Heart right ventricle (tissue), 16 donors: ENCODE measurements around the gene LARGE1. TPM values are rescaled to one million over a fixed set of nuclear protein-coding genes. Genes with fewer than 3 reads are reported as not detected.

Source experiments
- ATAC-seq, 8 donors: fragments of 200-7000 bp; cut with Tn5 transposase; one replicate each; pipeline ENCODE4 v1.9.1; 2020; ENCODE audit warnings: mild to moderate bottlenecking in 8 of 8, moderate library complexity in 8 of 8, moderate number of reproducible peaks in 1 of 8
- DNase-seq, 2 donors: peaks; one replicate each; pipeline ENCODE4 v3.0.0-alpha.2; 2020
- H3K27ac ChIP-seq, 10 donors: fragments of 200-600 bp; sonication (generic) in 2 of 10; one replicate each; pipeline versions ENCODE4 v1.5.0 to v1.8.0; 2020 to 2022; ENCODE audit warnings: mild to moderate bottlenecking in 3 of 10
- H3K27me3 ChIP-seq, 7 donors: fragments of 200-600 bp; one replicate each; pipeline ENCODE4 v1.8.0; 2021 to 2022; ENCODE audit warnings: mild to moderate bottlenecking in 2 of 7
- H3K36me3 ChIP-seq, 9 donors: fragments of 200-600 bp; sonication (generic) in 1 of 9; one replicate each; pipeline versions ENCODE4 v1.5.0 to v1.8.0; 2020 to 2022; ENCODE audit warnings: mild to moderate bottlenecking in 2 of 9
- H3K4me1 ChIP-seq, 9 donors: fragments of 200-600 bp; sonication (generic) in 1 of 9; one replicate each; pipeline versions ENCODE4 v1.5.0 to v1.8.0; 2020 to 2022; ENCODE audit warnings: mild to moderate bottlenecking in 4 of 9
- H3K4me3 ChIP-seq, 10 donors: fragments of 200-600 bp; sonication (generic) in 2 of 10; one replicate each; pipeline versions ENCODE4 v1.5.0 to v1.8.0; 2020 to 2022; ENCODE audit warnings: mild to moderate bottlenecking in 7 of 10, moderate library complexity in 2 of 10
- H3K9me3 ChIP-seq, 11 donors: fragments of 200-600 bp in 10 of 11; sonication (generic) in 2 of 11; one replicate each; pipeline versions ENCODE4 v1.5.0 to v1.8.0; 2013 to 2022; ENCODE audit warnings: mild to moderate bottlenecking in 2 of 11, control low read depth in 1 of 11, moderate library complexity in 1 of 11
- CTCF ChIP-seq, 9 donors: fragments of 200-600 bp; sonication (generic) in 2 of 9; IDR thresholded peaks; one replicate each; pipeline versions ENCODE4 v1.5.0 to v1.8.0; 2021 to 2022; ENCODE audit warnings: antibody characterized with exemption in 9 of 9, mild to moderate bottlenecking in 5 of 9, moderate library complexity in 1 of 9
- WGBS, 2 donors: extraction: QIAGEN DNeasy Blood & Tissue Kit; methylation state at CpG; one replicate each; pipeline ENCODE4 v1.1.7; 2013; ENCODE audit warnings: inconsistent platforms in 1 of 2; 5-methylcytosine and 5-hydroxymethylcytosine counted together
- intact Hi-C, 10 donors: fragments of 100-400 bp; cut with DNase I; formaldehyde crosslinking; loops; one replicate each; pipeline versions ENCODE4 v1.11.1 to v1.14.2; 2022
- polyA plus RNA-seq, 2 donors: library from polyadenylated mRNA; stranded (reverse); fragments of 200-250 nt; gene quantifications; one replicate each; pipeline ENCODE4 v1.2.3, GENCODE V29; 2013
- total RNA-seq, 10 donors: library from RNA; stranded (reverse); fragmentation: NEBNext Ultra II Directional in 3 of 10; extraction: Animal tissue kit (Norgen Biotek cat#: 25700) in 3 of 10; gene quantifications; one replicate each; pipeline versions ENCODE4 v1.2.1 to v1.2.4, GENCODE V29; 2021 to 2023
- donor health status: Arrhythmogenic right ventricular cardiomyopathy.
- donor health status: ischemic (EF 13 %, LVEDD 7.1; RV severe dilation, severe dysfunction).
- donor health status: healthy with polysubstance abuse.
- donor health status: DM: no; HTN: yes; CAD: no.
- donor health status: DM: no; HTN: no; CAD: no.
- donor health status: ischemic (EF 25% LVEDD 6.9; RV normal size, moderate dysfunction).
- donor health status: ischemic (EF 25% LVEDD 5.7; RV mildly dilated, moderate dysfunction).
- donor health status: healthy.
- donor health status: DM: yes; HTN: yes; CAD: no.
- donor health status: Ischemic cardiomyopathy.
- donor health status: ischemic (EF 35%, LVEDD 5.7; RV mildly dilated, moderate dysfunction).
- donor health status: nonischemic (EF 11% LVEDD 7.7; RV severe dilation, severe dysfunction).
- donor health status: DM: yes; HTN: yes; CAD: no.
- donor health status: PGD.
- donor health status: ischemic (EF 29% LVEDD 5.4; RV normal size, mild dysfunction).
- donor health status: nonischemic (EF 23%, LVEDD 6.1; RV moderate dilation, normal function).

The LARGE1 gene
- total and polyA plus RNA-seq, 12 donors: 33.7 to 184 (median 144) TPM

DNA sequence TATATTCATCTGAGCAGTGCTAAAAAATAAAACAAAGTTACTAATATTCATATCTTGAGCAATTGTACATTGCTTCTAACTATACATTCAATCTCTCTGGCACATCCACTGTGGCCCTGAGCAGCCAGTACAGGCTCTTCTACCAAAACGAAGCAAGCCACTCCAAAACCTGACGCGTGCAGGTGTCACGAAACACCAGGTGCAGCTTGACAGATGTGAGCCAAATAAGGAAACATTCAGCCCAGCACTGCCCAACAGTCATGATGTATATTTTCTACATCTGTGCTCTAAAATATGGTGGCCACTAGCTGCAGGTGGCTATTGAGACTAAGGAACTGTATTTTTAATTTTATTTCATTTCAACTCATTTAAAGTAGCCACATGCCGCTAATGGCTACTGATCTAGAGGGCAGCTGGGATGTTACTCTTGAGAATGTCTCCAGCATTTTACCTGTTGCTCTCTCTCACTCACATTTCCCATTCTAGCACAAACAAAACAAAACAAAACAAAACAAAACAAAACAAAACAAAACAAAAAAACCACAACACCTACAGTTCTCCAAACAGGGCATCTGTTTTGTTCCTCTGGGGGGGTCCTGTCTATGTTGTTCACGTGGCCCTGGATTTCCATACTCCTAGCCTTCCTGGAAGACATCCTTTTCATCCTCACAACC is 77.7 kb downstream of the LARGE1 start:
- H3K4me3 ChIP-seq: no peak overlapping the region
- no peak for DNase-seq
- no peaks in the 10 kb centered on the region for H3K27me3 ChIP-seq
- H3K27ac ChIP-seq: peak overlapping the region in 8 of 10 donors; percentile 20 to 67 (median 58)
- WGBS, 2 donors: 76 to 80% methylated on average over 6 of the region's 6 CpGs
- H3K4me1 ChIP-seq: peaks cover 0 to 56% (median 32%) of the 10 kb centered on the region in 9 donors
- no peaks in the 10 kb centered on the region for H3K36me3 ChIP-seq
- intact Hi-C loops: loop anchor here in 1 of 10 donors (5.0 kb wide), 1 partner anchor 80 kb away; the partner anchor contains the start of gene LARGE1
- no peak for ATAC-seq
- TF ChIP-seq CTCF (IDR thresholded peaks at IDR 0.05): no peak
- H3K9me3 ChIP-seq: peaks cover 0 to 9% (median 0%) of the 10 kb centered on the region in 11 donors

DNA sequence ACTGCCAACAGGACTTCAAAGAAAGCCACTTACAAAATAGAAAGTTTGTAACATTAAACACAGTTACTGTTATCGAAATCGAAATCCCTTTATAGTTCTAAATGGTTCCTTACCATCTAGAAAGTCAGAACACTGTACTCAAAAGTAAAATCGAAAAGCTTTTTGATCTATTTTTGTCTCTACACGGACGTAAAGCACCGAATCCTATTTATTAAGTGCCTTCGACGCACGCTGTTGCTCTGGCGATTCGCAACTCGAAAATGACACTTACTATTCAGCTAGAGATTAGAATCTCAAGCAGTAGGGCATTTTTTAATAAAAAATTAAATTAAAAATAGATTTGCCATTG is 78.3 kb downstream of the LARGE1 start:
- Histone ChIP-seq H3K4me1 (peaks cover 0 to 60% (median 35%) of the 10 kb centered on the region in 9 donors), H3K4me3 (peak overlapping the region in 3 of 10 donors; percentile 8 to 28 (median 24)), H3K27me3 (no peaks in the 10 kb centered on the region), H3K9me3 (peaks cover 0 to 3% (median 0%) of the 10 kb centered on the region in 11 donors), H3K36me3 (no peaks in the 10 kb centered on the region), H3K27ac (peak overlapping the region in 8 of 10 donors; percentile 20 to 67 (median 58))
- TF ChIP-seq CTCF (IDR thresholded peaks at IDR 0.05): no peak
- ATAC-seq (no peak), DNase-seq (no peak)
- intact Hi-C loops: loop anchor here in 1 of 10 donors (5.0 kb wide), 1 partner anchor 80 kb away; the partner anchor contains the start of gene LARGE1
- WGBS, 2 donors: 48 to 56% methylated on average over 12 of the region's 12 CpGs

GRCh38 chr22:33841281-33842005 is 78.8 kb downstream of the LARGE1 start:
- ATAC-seq: peak in 7 of 8 donors; percentile 60 to 82 (median 79)
- no peak for DNase-seq
- H3K4me1 ChIP-seq: peaks cover 0 to 66% (median 40%) of the 10 kb centered on the region in 9 donors
- no peaks in the 10 kb centered on the region for H3K9me3 ChIP-seq
- 27 to 46% methylated on average over 4 of the region's 4 CpGs for WGBS, 2 donors
- H3K4me3 ChIP-seq: peak overlapping the region in 3 of 10 donors; percentile 8 to 28 (median 24)
- TF ChIP-seq CTCF (IDR thresholded peaks at IDR 0.05): no peak
- no peaks in the 10 kb centered on the region for H3K27me3 ChIP-seq
- intact Hi-C loops: loop anchor here in 1 of 10 donors (5.0 kb wide), 1 partner anchor 81 kb away; the partner anchor contains the start of gene LARGE1
- H3K36me3 ChIP-seq: no peaks in the 10 kb centered on the region
- H3K27ac ChIP-seq: peak overlapping the region in 8 of 10 donors; percentile 20 to 67 (median 58)

DNA sequence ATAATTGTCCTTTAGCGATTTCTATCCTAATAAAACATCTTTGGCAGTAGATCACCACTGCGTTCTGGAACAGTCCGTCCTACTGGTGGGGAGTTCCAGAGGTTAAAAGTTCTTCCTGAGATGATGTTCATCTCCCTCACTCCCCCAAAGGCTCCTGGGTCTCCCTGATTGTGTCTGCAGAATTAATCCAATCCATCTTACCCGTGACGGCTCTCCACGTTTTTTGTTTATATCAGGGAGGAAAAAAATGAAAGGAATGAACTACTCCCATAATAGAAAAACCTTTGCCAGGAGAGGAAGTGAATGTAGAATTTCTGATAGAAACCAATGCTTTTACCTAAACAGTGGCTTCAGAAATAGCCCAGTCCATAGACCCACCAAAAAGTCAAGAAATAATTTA is 81.6 kb downstream of the LARGE1 start:
- WGBS, 2 donors: 47 to 48% methylated on average over 6 of the region's 6 CpGs
- DNase-seq: no peak
- peaks cover 3 to 83% (median 52%) of the 10 kb centered on the region in 9 donors for H3K4me1 ChIP-seq
- no peak for TF ChIP-seq CTCF (IDR thresholded peaks at IDR 0.05)
- intact Hi-C loops: no loop called here
- H3K9me3 ChIP-seq: no peaks in the 10 kb centered on the region
- no peak overlapping the region for H3K27ac ChIP-seq
- ATAC-seq: no peak
- no peaks in the 10 kb centered on the region for H3K27me3 ChIP-seq
- H3K36me3 ChIP-seq: no peaks in the 10 kb centered on the region
- H3K4me3 ChIP-seq: no peak overlapping the region
